ENCODE results near the gene POLE.
"Not testable (repeated sequence)": the region's sequence is repeated elsewhere in the genome, so short reads cannot be mapped to it uniquely, and the experiment has no call there.

The POLE gene

GRCh38 chr12:132610866-132611602, 76.1 kb downstream of the POLE start:
- DNase-seq = no peak

- DNase-seq = no peak
Measured at GRCh38 chr12:132610051-132610759, 76.9 kb downstream of the POLE start, which contains the start of gene LRCOL1. LRCOL1 (minus strand) TSS chr12:132610582; CDS start chr12:132606251, 4,331 bp downstream.

- no peak for DNase-seq
Measured at GRCh38 chr12:132608231-132609171, 78.6 kb downstream of the POLE start.

DNA sequence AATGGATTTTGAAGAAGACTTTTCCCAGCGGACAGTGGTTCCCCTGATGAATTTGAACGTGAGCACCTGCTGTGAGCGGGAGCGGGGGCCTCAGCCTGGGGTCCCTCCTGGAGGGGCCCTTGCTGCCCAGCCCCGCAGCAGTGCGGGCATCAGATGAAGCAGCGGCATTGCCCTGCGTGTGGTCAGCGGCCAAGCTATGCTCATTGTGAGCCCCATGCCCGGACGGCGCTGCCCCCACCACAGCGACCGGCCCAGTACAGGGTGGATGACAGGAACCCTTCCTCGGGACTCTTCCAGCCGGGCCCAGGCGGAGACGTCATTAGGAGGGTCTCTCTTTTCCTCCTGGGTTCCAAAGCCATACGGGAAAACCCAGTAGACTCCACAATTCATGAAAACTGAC, 80.2 kb downstream of the POLE start:
- DNase-seq = no peak

GRCh38 chr12:132606466-132606865, 80.7 kb downstream of the POLE start:
- no peak for DNase-seq

DNA sequence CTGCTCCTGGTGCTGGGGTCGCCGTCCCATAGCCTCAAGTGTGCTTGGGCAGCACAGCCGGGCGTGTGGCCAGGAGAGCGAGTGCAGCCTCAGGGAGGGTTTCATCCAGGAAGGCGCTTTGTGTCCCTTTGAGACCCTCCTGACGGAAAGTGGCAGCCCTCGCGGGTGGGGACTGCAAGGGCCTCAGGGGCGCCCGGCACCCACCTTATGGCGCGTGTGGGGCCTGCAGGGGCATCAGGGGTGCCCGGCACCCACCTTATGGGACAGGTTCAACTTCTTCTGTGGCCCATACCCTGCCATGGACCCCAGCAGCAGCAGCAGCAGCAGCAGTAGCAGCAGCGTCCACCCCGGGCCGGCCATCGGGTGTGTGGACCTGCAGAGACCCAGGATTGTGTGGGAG, 81.2 kb downstream of the POLE start:
- DNase-seq = no peak

DNA sequence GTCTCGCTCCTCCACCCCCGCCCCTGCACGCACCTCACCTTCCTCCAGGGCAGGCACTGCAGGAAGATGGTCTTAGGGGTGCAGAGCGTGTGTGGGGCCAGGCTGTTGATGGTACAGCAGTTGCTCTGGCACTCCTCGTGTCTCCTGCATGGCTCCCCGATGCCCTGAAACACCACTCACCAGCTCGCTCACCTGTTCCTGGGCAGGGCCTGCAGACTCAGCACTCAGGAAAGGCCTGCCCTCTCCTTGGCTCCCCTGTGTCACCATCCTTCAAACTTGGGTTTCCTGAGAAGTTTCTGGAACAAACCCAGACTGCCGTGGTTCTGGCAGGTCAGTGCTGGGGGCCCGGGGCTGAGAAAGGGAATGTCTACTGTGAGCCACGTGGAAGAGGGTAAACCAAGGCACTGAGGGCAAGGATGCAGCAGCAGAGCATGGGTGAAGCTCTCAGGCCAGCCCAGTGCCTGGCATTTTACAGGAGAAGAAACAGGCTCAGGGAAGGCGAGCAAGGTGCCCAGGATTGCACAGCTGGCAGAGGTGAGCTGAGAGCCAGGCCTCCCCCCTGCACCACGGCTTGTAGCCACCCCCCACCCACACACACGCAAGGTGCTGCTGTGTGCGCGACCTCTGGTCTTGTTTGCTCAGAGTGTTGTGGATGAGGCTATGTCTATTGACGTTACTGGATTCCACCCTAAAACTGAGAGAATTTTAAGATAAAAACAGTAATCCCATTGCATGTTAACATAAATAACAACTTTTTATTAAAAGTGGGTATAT, 82.3 kb downstream of the POLE start:
- no peak for DNase-seq

- no peak for DNase-seq
Measured at GRCh38 chr12:132604151-132604618, 83.0 kb downstream of the POLE start.

DNA sequence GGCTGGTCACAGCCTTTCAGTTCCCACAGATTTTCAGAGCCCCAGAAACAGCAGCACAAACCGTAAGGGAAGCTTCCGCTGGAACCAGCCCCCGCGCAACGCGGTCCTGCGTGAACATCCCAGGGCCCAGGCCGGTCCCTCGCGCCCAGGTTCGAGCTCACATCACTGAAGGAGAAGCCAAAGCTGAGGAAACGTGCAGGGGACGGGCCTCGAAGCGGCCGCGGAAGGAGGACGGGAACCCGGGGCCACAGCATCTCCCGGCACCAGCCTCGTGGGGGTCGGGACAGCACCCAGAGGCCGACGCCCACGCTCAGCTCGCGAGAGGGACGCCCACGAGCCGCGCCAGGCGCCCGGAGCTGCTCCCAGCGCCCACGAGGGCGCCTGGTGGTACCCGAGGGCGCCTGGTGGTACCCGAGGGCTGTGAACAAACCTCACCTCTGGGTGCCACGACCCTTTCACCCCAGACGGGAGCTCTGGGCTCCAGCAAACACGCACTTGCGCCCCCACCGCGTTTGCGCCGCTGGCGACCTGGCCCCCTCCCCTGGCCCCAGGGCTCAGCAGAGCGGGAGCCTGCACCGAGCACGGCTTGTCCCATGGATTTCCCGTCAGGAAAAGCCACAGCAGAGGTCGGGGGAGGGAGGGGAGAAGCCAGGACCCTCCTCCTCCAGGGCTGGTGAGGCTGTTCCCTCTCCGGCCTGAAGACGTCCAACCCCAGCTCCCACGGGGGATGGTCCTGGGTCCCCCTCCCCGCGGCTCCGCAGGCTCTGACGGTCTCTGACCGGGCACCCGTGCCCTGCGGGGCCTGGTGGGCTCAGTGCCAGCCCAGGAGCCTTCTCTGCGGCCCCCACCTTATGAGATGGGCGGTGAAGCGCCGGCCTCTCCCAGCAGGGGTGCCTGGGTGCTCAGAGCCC, 83.6 kb downstream of the POLE start:
- DNase-seq = no peak

DNA sequence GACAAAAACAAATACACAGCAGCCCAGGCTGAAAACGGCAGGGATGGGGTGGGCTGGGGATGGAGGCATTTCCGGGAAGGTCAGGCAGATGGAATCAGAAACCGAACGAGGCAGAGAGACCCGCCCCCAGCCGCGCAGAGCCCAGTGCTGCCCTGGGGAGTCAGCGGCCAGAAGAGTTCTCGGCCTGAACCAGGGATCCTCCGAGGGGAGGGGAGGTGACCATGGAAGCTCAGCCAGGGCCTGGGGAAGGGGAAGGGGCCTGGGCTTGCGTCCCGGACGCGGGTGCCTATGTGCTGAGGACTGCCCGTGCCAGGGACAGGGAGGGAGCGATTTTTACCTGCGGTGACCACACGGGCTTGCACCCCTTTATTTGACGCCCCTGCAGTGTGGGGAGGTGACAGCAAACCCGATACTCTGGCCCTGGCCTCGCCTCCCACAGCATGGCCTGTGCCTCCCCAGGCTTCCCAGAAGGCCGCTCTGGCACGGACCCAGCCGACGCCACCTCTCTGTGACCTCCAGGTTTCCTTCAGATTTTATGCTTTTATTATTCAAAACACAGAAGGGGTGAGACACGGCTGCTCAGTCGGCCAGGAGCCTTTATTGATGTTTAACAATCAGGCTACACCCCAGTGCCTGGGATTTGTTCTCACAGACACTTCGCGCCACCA, 84.4 kb downstream of the POLE start:
- DNase-seq = no peak

DNA sequence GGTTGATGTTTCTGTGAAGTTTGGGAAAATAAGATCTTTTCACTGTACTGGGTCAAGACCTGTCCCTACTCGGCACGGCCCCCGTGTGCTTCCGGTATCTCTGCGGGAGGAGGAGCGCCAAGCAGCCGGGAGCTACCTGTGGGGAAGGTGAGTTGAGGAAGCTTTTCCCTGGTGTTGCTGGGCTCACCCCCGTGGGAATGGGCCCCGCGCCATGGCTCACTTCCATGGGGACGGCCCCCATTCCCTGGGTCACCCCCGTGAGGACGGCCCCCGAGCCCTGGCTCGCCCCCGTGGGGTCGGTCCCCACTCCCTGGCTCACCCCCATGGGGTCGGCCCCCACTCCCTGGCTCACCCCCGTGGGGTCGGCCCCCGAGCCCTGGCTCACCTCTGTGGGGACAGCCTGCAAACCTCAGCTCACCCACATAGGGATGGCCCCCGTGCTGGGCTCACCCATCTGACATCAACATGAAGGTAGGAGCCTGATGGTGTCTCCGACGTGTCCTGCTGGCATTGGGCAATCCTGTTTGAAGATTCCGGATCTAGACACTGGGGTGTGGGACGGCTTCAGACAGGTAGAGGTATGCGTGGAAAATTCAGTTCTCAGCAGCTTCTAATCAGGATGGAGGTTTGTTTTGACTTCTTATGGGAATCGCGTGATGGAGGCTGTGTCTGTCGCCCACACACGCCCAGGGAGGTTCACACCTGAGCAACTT, 85.8 kb downstream of the POLE start:
- DNase-seq = no peak

- peak; percentile 20 for DNase-seq
Measured at GRCh38 chr12:132600048-132601032, 86.8 kb downstream of the POLE start.

DNA sequence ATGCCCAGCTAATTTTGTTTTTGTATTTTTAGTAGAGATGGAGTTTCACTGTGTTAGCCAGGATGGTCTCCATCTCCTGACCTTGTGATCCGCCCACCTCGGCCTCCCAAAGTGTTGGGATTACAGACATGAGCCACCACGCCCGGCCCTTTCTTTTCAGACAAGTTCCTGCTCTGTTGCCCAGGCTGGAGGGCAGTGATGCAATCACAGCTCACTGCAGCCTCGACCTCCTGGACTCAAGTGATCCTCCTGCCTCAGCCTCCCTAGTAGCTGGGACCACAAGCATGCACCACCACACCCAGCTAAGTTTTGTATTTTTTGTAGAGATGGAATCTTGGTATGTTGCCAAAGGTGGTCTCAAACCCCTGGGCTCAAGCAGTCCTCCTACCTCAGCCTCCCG, 87.6 kb downstream of the POLE start:
- DNase-seq = not testable (repeated sequence)

DNA sequence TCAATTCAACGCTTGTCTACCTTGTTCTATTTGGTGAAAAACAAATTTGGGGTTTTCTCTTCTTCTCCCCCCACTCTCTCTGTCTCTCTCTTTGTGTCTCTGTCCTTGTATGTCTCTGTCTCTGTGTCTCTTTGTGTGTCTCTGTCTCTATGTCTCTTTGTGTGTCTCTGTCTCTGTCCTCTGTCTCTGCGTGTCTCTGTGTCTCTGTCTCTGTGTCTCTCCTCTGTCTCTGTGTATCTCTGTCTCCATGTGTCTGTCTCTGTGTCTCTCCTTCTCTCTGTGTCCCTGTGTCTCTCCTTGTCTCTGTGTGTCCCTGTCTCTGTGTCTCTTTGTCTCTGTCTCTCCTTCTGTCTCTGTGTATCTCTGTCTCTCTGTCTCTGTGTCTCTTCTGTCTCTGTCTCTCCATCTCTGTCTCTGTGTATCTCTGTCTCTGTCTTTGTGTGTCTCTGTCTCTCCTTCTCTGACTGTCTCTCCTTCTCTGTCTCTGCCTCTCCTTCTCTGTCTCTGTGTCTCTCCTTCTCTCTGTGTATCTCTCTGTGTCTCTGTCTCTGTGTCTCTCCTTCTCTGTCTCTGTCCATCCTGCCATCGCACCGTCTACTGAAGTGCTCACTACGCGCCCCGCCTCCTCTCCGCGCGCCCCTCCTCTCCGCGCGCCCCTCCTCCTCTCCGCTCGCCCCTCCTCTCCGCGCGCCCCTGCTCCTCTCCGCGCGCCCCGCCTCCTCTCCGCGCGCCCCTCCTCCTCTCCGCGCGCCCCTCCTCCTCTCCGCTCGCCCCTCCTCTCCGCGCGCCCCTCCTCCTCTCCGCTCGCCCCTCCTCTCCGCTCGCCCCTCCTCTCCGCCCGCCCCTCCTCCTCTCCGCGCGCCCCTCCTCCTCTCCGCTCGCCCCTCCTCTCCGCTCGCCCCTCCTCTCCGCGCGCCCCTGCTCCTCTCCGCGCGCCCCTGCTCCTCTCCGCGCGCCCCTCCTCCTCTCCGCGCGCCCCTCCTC, 89.5 kb downstream of the POLE start:
- DNase-seq = no peak

DNA sequence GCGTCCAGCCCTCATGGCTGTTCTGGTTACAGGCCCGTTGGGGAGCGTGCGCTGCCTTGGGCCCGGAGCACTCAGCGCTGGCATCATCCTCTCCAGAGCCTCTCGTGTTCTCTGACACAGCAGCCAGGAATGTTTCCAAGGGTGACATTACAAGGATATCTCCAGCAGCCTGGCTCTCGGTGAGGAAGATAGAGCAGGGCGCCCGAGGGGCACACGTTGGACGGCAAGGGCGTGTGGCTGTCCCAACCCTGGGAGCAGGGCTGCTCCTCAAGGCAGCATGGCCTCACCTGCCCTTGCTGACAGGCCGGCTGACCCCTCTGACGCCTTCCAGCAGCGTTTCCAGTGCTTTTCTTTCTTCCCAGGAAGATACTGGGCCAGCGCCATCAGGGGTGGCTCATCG, 91.1 kb downstream of the POLE start:
- DNase-seq = no peak

DNA sequence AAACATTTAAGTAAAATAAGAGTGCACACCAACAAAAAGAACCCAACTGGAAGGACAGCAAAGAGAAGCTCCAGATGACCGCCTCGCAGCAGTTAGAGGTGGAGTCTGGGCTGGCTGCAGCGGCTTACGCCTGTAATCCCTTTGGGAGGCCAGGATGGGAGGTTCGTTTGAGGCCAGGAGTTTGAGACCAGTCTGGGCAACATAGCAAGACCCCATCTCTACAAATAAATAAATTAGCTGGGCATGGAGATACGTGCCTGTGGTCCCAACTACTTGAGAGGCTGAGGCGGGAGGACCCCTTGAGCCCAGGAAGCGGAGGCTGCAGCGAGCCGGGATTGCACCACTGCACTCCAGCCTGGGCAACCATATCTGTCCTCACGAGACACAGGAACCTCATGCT, 92.0 kb downstream of the POLE start:
- no peak for DNase-seq

DNA sequence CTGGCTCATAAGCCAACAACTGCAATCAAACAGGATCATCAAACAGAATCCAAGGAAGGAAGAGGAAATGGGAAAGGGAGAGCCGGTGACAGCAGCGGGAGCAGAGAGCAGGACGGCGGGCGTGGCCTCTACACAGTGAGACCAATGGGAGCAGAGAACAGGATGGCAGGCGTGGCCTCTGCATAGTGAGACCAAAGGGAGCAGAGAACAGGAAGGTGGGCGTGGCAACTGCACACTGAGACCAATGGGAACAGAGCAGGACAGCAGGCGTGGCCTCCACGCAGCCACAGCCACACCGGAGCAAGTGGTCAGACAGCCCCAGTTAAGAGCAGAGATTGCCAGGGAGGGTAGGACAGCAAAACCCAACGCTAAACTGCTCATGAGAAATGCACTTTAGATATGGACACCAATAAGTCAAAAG, 93.2 kb downstream of the POLE start:
- peak; percentile 97 for DNase-seq

All from NCI-H226 (cell line).